ENCODE results near the gene KDM4C.

The KDM4C gene

GRCh38 chr9:7129391-7129790, 371.6 kb downstream of the KDM4C start:
- no peak for DNase-seq (ENCODE audit: low read depth in 2 of 3, low spot score in 2 of 3)

GRCh38 chr9:7130266-7130820, 372.6 kb downstream of the KDM4C start:
- DNase-seq (ENCODE audit: low read depth in 2 of 3, low spot score in 2 of 3) = no peak

GRCh38 chr9:7132605-7133004, 374.8 kb downstream of the KDM4C start:
- no peak for DNase-seq (ENCODE audit: low read depth in 2 of 3, low spot score in 2 of 3)

- DNase-seq (ENCODE audit: low read depth in 2 of 3, low spot score in 2 of 3) = no peak
These were observed 378.0 kb downstream of the KDM4C start for GRCh38 chr9:7135735-7136134.

GRCh38 chr9:7137040-7137439, 379.3 kb downstream of the KDM4C start:
- no peak for DNase-seq (ENCODE audit: low read depth in 2 of 3, low spot score in 2 of 3)

- no peak for DNase-seq (ENCODE audit: low read depth in 2 of 3, low spot score in 2 of 3)
These were observed 379.8 kb downstream of the KDM4C start for GRCh38 chr9:7137571-7137970.

- no peak for DNase-seq (ENCODE audit: low read depth in 2 of 3, low spot score in 2 of 3)
These were observed 382.1 kb downstream of the KDM4C start for GRCh38 chr9:7139886-7140285.

GRCh38 chr9:7140401-7140800, 382.6 kb downstream of the KDM4C start:
- DNase-seq (ENCODE audit: low read depth in 2 of 3, low spot score in 2 of 3) = no peak

- DNase-seq (ENCODE audit: low read depth in 2 of 3, low spot score in 2 of 3) = no peak
These were observed 385.9 kb downstream of the KDM4C start for GRCh38 chr9:7143645-7144200.

GRCh38 chr9:7144265-7145046, 386.7 kb downstream of the KDM4C start:
- DNase-seq (ENCODE audit: low read depth in 2 of 3, low spot score in 2 of 3) = no peak

GRCh38 chr9:7145361-7146069, 387.7 kb downstream of the KDM4C start:
- no peak for DNase-seq (ENCODE audit: low read depth in 2 of 3, low spot score in 2 of 3)

GRCh38 chr9:7146582-7146981, 388.8 kb downstream of the KDM4C start:
- DNase-seq (ENCODE audit: low read depth in 2 of 3, low spot score in 2 of 3) = no peak

- no peak for DNase-seq (ENCODE audit: low read depth in 2 of 3, low spot score in 2 of 3)
These were observed 389.6 kb downstream of the KDM4C start for GRCh38 chr9:7147121-7148090.

GRCh38 chr9:7148243-7148765, 390.5 kb downstream of the KDM4C start:
- no peak for DNase-seq (ENCODE audit: low read depth in 2 of 3, low spot score in 2 of 3)

GRCh38 chr9:7149258-7149657, 391.5 kb downstream of the KDM4C start:
- no peak for DNase-seq (ENCODE audit: low read depth in 2 of 3, low spot score in 2 of 3)

- no peak for DNase-seq (ENCODE audit: low read depth in 2 of 3, low spot score in 2 of 3)
These were observed 392.5 kb downstream of the KDM4C start for GRCh38 chr9:7150153-7150890.

GRCh38 chr9:7153134-7153533, 395.4 kb downstream of the KDM4C start:
- DNase-seq (ENCODE audit: low read depth in 2 of 3, low spot score in 2 of 3) = no peak

- DNase-seq (ENCODE audit: low read depth in 2 of 3, low spot score in 2 of 3) = no peak
These were observed 395.8 kb downstream of the KDM4C start for GRCh38 chr9:7153566-7153965.

GRCh38 chr9:7154003-7154619, 396.3 kb downstream of the KDM4C start:
- DNase-seq (ENCODE audit: low read depth in 2 of 3, low spot score in 2 of 3) = no peak

Data from activated CD8-positive, alpha-beta memory T cell treated with anti-CD3 and anti-CD28 coated beads for 48 hours (primary cell).